NCI-H2107 treated with DMSO at 0.1 percent for 48 hours (cell line): ENCODE data around the gene GNG8.
A peak's percentile ranks its signal among the peaks of the same experiment; 100 is the strongest.
"Not testable (repeated sequence)": the region's sequence is repeated elsewhere in the genome, so short reads cannot be mapped to it uniquely, and the experiment has no call there.

ENCODE experiments used
- DNase-seq: peaks from one replicate; lab custom pipeline; 2025; ENCODE audit not compliant: unreplicated experiment; lab: John Stamatoyannopoulos, UW

Gene GNG8

DNA sequence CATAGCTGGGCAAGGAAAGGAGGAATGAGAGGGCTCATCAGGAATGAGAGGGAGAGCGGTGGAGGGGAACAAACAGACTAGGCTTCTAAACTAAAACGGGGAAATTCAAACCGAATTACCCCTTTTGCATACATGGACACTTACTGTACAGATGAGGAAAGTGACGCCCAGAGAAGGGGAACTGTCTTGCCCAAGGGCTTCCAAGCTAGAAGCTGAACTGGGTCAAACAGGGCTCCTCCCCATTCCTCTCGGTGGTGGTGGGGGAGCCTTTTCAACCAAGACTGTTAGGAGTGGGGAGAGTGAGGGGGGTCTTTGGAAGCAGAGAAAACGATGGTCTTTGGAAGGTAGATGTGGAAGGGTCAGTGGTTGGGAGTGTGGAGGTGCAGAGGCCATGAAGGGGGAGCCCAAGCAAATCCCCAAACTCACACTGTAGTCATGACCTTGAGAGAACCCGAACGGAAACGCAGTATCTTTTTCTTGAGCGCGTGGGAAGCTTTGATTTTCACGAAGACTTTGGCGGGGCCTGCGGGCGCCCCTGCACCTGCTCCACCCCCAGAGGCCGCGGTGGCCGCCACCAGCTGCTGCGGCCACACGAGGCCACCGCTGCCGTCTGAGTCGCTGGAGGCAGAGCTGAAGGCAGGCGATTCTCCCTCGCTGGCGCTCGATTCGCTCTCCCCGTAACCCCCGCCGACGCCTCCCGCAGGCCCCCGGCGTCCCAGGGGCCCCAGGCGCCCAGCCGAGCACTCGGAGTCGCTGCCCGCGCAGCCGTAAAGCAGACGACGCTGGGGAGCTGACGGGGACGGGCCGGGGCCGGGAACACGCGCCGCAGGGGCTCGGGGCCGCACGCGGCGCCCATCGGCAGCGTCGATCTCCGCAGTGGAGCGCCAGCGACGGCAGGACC lies 12.3 kb upstream of the GNG8 start:
- no peak for DNase-seq

- no peak for DNase-seq
These were observed 10.4 kb upstream of the GNG8 start for GRCh38 chr19:46646402-46646801.

- DNase-seq = no peak
These were observed 8.7 kb upstream of the GNG8 start for GRCh38 chr19:46644720-46645119.

- DNase-seq = no peak
These were observed 4.7 kb upstream of the GNG8 start for GRCh38 chr19:46640656-46641055.

GRCh38 chr19:46639358-46640182 lies 3.6 kb upstream of the GNG8 start:
- DNase-seq = no peak

DNA sequence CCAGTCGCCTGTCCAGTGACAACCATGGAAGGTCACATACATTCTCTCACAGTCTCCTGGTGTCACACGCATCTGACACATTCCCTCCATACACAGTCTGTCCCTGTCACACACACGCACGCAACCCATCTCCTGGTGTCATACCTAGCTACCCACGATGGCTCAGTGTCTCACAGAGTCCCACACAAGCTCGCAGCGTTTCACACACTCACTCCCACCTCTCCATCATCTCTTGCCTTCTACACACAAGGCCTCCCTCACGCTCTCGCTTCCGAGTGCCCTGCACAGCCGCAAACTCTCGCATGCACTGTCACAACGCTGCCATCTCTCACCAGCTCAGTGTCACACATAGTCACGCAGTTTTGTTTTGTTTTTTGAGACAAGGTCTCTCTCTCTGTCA lies 1.2 kb upstream of the GNG8 start:
- no peak for DNase-seq

- peak; percentile 8 for DNase-seq
These were observed 1.3 kb downstream of the GNG8 start for GRCh38 chr19:46634656-46635218.

- no peak for DNase-seq
These were observed 1.9 kb downstream of the GNG8 start for GRCh38 chr19:46634045-46634655.

DNA sequence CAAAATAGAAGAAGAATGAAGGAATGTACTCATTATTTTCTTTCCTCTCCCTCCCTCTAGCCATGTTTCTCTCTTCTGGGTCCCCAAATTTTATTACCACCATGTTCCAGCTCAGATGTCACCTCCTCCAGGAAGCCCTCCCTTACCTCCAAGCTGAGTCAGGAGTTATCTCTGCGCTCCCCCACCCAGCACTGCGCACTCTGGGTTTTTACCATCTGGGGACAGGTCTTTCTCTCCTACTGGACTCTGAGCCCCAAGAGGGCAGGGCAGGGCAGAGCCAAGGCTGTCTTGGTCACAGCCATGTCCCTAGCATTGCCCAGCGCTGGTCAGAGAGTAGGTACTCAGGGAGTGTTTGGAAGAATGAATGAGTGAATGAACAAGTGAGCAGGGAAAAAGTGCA lies 2.9 kb downstream of the GNG8 start:
- no peak for DNase-seq

- no peak for DNase-seq
These were observed 4.5 kb downstream of the GNG8 start for GRCh38 chr19:46631481-46631880.

GRCh38 chr19:46630586-46631205 lies 5.3 kb downstream of the GNG8 start:
- DNase-seq = no peak

GRCh38 chr19:46629546-46630025 lies 6.4 kb downstream of the GNG8 start:
- DNase-seq = no peak

GRCh38 chr19:46628970-46629369 lies 7.0 kb downstream of the GNG8 start:
- DNase-seq = not testable (repeated sequence)

DNA sequence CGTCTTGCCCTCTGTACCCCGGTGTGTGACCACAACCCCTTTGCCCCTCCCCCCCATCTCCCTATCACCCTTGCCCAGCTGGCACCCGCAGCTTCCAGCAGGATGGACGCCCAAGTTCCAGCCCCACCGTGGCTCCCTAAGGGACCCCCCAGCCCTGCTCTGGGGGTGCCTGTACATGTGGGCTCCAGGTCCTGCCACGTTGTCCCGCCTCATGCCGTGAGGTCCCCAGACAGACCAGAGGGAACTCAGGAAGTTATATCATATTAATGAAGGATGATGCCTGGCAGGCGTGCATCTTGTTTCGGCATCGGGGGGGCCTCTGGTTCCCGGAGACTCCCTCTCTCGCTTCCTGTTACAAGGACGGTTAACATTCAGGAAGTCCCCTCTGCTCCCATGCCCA lies 9.6 kb downstream of the GNG8 start:
- no peak for DNase-seq

- DNase-seq = no peak
These were observed 10.3 kb downstream of the GNG8 start for GRCh38 chr19:46625731-46626130.

- DNase-seq = no peak
These were observed 10.9 kb downstream of the GNG8 start, which contains the start of gene PTGIR for GRCh38 chr19:46624958-46625661. TSS of gene PTGIR (minus strand) at chr19:46625089. CDS start at chr19:46624225, 864 bp downstream.

GRCh38 chr19:46623915-46624502 lies 12.0 kb downstream of the GNG8 start:
- DNase-seq = no peak

- no peak for DNase-seq
These were observed 13.9 kb downstream of the GNG8 start for GRCh38 chr19:46622118-46622446.

DNA sequence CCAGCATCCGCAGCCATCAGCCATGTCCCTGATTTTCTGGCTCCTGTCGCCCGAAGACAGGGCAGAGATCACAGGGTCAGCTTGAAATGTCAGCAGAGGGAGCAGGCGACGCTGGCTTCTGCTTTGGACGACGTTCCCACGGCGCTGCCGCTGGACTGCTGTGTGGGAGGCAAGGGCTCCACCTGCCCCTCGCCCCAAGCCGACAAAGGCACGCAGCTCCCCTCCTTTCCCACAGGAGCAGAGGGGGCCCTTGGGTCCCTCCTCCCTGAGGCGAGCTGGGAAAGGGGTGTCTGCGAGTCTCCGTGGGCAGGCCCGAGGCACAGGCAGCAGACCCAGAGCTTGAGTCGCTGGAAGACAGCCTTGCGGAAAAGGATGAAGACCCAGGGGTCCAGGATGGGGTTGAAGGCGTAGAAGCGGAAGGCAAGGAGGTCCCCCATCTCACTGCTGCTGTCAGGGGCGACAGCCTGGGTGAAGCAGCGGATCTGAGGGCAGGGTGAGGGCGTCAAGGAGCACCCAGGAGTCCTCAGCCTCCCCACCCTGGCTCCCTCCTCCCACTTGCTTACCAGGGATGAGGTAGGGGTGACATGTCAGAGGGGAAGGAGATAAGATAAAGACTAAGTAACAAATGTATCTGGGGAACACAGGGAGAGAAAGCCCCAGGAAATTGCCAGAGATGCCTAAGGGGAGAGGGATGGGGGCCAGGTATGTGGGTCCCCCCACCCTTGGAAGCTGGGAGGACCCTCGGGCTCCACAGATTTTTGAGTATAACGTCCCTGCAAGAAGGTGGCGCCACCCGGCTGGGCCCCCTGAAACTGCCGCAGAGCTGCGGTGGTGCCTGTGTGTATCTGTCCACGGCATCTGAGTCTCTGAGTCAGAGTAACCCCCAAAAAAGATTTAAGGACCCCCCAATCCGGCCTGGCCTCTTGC lies 14.5 kb downstream of the GNG8 start:
- DNase-seq = no peak
